Measurements from ENCODE around the gene CMTM8.

The CMTM8 gene

GRCh38 chr3:32281570-32282106 is 43.2 kb downstream of the CMTM8 start:
- no peak for DNase-seq

GRCh38 chr3:32282578-32283154 is 44.2 kb downstream of the CMTM8 start:
- DNase-seq: no peak

DNA sequence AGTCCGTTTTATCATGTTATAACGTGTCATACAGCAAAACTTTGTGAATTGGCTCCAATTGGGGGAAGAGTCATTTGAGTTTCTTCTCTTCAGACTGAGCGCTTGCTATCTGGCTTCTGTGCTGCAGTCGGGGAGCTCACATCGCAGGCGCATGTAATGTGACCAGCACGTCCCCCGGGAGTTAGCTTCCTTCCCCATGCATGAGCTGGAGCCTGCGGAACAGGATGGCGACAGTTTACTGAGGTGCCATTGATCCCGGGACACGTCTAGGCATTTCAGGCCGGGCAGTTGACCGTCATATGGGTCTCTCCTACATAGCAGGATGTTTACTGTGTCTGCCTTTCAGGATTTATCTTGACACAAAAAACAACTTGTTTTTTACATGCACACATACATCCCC is 44.8 kb downstream of the CMTM8 start:
- DNase-seq: no peak

DNA sequence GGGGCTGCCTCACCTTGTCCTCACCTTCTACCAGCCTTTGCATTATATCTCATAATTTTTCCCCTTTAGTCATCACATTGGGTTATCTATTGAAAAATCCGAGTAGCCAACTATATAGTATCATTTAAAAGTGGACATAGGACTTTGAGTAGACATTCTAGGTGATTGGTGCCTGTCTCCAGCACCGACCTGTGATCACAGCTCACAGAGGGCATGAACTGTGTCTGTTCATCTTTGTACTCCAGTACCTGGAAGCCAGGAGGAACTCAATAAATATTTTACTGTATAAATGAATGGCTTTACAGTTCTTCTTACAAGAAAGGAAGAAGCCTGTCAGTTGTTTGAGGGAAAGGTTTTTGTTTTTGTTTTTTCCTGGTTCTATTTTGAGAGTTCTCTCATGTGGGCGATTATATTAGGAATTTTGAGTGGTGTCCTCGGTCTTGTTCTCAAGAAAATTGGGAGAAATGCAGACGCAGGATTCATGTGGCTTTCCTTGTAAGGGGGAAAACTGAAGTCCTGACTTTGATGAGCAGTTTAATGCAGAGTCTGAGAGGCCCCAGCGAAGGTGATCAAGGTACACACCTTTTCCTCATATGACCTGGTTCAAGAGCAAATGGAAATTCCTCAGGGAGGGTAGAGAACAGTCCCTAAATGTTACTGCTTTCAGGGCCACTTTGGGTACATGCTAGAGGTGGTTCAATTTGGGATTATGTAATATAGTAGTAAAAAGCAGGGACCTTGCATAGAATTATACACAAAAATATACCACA is 46.1 kb downstream of the CMTM8 start:
- no peak for DNase-seq

GRCh38 chr3:32285891-32286290 is 47.4 kb downstream of the CMTM8 start:
- no peak for DNase-seq

GRCh38 chr3:32288819-32289218 is 50.3 kb downstream of the CMTM8 start:
- DNase-seq: no peak

- DNase-seq: no peak
Observed at GRCh38 chr3:32290619-32291018, 52.1 kb downstream of the CMTM8 start.

GRCh38 chr3:32292085-32292796 is 53.8 kb downstream of the CMTM8 start:
- DNase-seq: no peak

DNA sequence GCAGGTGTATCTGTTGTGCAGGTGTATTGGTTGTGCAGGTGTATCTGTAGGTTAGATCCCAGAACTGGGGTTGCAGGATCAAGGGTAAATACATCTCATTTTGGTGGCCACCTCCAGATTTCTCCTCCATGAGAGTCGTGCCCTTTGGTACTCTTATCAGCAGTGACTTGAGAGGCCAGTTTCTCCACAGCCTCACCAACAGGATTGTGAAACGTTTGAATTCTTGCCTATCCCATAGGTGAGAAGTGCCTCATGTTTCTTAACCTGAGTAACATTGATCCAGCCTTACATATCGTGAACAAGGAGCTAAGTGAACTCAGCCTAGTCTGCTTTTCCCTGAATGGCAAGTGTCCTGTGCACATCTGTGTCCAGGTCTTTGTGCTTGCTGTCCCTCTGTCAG is 55.4 kb downstream of the CMTM8 start:
- DNase-seq: no peak

DNA sequence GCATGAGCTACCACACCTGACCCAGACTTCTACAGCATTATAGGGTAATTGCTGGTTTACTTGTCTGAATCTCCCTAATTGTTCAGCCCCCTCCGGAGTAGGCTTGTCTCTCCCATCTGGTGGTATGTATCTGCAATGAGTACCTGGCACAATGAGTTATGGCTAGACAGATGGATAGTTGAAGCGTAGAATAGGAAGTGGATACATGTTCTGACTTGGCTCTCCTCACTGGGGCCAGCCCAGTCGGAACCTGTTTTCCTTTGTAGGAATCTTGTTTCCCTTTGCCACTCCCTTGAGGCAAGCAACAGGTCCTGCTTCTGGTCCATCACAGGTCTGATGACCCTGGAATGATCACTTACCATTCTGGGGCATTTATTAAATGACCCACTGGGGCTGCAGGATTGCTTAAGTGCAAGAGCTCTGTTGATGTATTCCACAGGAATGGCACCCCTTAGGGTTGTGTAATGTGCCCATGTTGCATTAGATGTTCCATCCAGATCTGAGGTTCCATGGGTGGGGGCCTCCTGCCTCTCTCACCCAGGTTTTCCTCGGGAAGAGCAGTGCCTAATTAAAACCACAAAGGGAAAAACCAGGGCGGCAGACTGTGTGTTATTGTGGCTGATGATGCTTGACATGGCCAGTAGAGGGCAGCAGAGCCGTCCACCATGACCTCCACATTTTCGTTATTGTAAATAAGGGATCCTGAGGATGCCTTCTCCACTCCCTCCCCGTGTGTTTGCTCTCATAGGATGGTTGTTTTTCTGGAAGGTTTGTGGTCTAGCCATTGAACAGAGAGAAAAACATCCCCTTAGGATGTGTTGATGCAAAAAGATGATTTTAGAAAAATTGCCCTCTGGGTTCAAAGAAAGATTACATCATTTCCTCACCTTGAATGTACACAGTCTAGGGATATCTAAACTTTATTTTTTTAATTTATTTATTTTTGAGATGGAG is 58.0 kb downstream of the CMTM8 start:
- DNase-seq: no peak

- no peak for DNase-seq
Observed at GRCh38 chr3:32297366-32297765, 58.9 kb downstream of the CMTM8 start.

- DNase-seq: no peak
Observed at GRCh38 chr3:32301426-32301825, 62.9 kb downstream of the CMTM8 start.

DNA sequence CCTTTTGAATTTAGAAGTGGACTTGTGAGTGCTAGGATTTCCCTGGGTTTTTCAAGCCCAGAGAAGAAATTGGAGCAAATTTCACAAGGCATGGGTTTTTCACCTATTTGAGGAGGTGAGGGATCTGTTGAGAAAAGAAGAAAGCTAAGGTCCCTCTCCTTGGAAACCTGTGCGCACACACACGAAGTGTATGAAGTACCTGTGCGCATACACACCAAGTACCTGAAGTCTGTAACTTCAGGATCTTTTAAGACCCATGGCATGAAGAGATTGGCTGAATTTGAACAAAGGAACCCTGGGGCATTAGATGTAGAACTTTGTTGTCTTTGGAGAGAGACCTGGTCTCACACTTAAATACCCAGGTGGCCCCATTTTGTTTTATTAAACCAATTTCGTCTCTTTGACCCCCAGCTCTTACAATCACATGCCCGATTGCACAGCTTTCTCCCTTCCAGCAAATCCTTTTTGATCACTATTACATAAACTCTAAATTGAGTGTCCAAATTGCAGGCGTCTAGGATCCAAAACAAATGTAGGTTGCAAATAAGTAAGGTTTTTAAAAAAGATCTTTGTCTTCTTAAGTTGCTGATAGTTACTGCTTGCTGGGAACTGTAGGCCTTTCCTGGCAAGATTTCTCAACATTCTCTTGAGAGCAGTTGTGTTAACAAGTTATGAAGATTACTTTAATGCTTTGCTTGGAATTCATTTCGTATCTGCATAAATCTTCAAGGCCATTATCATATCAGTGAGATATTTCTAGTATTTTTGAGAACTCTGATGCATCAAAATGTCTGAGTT is 64.3 kb downstream of the CMTM8 start:
- DNase-seq: no peak

DNA sequence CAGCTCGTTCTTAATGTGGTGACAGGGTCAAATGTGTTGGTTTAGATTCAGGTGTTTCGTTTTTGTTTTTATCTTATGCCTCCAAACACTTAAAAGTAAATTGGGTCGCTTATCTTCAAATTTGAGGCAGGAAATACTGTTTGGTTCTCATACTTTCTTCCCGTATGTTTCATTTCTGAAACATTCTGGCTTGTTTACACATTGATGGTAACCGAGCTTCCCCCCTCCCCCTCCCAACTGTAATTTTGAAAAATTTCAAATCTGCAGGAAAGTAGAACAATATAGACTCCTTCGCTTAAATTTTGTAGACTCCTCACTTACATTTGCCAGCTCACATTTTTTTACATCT is 64.9 kb downstream of the CMTM8 start:
- DNase-seq: no peak

- DNase-seq: no peak
Observed at GRCh38 chr3:32303977-32304881, 65.7 kb downstream of the CMTM8 start.

- DNase-seq: no peak
Observed at GRCh38 chr3:32305361-32305876, 66.9 kb downstream of the CMTM8 start.

DNA sequence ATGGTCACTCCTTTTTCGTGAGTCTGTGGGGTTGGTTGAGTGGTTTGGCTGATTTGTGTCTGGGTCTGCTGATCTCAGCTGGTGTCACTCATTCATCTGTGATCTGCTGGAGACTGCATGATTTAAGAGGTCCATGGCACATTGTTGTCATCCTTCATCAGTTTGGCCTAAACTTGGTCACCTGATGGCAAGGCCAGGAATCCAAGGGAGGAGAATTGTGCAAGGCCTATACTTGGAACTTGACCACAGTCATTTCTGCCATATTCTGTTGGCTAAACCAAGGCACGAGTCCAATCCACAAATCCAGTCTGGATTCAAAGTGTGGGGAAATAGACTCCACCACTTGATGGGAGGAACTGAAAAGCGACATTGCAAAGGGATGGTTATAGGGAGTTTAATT is 67.6 kb downstream of the CMTM8 start:
- no peak for DNase-seq

- no peak for DNase-seq
Observed at GRCh38 chr3:32307591-32307990, 69.1 kb downstream of the CMTM8 start.

- DNase-seq: no peak
Observed at GRCh38 chr3:32308378-32308777, 69.9 kb downstream of the CMTM8 start.

DNA sequence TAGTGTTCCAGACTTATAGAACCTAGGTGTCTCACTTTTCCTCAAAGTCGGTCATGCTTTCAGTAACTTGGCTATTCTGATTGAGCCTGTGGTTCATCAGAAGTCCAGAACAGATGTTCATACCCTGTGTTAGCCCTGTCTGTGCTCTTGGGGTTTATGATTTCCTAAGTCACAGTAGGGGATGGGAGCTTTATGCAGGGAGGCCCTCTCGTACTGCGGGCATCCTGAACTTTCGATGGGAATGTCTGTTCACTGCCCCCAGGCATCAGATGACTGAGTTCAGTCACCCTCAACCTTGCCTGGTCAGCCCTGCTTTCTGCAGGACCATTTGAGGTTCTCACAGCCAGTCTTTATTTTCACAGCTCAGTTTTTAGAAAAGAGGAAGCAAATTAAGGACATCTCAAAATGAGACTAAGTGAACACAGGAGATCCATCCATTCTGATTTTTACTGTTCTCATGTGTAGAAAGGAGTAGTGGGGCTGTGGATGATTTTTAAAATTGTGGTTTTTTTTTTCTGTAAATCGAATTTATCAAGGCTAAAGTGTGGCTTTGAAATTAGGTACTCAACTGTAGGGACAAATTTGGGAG is 71.3 kb downstream of the CMTM8 start:
- DNase-seq: no peak

Measured in NCI-H226 (cell line).